HepG2 (cell line): ENCODE results near the gene JMJD6. TPM values are rescaled to one million over a fixed set of nuclear protein-coding genes. Genes with fewer than 3 reads are reported as not detected.

Source experiments
- CENPBD1 ChIP-seq: sonication (generic); formaldehyde crosslinking; IDR thresholded peaks from 2 replicates; pipeline ENCODE4 v1.8.0; 2022; ENCODE audit warnings: missing genetic modification reagents, low read depth, mild to moderate bottlenecking, borderline replicate concordance
- CHCHD3 ChIP-seq: sonication (generic); formaldehyde crosslinking; IDR thresholded peaks from 2 replicates; pipeline ENCODE4 v1.8.0; 2022; ENCODE audit warnings: mild to moderate bottlenecking, missing genetic modification reagents, moderate library complexity
- E2F2 ChIP-seq: sonication (generic); formaldehyde crosslinking; IDR thresholded peaks from 2 replicates; pipeline ENCODE4 v1.4.0; 2020; ENCODE audit warnings: missing genetic modification reagents, borderline replicate concordance
- HMGXB4 ChIP-seq, 2 experiments: sonication (generic) in 1 of 2; formaldehyde crosslinking in 1 of 2; IDR thresholded peaks; 2 replicates each; pipeline versions ENCODE4 v1.4.0 to v1.6.1; 2018 to 2020; ENCODE audit warnings: missing genetic modification reagents in 2 of 2, borderline replicate concordance in 1 of 2, low read depth in 1 of 2, mild to moderate bottlenecking in 1 of 2, missing biosample characterization in 1 of 2
- HNF4A ChIP-seq: sonication (generic); formaldehyde crosslinking; IDR thresholded peaks from 2 replicates; pipeline ENCODE4 v1.4.0; 2020; ENCODE audit warnings: missing genetic modification reagents
- HNRNPK ChIP-seq: fragments of 200-400 bp; formaldehyde crosslinking; IDR thresholded peaks from 2 replicates; pipeline ENCODE4 v1.6.1; 2018; ENCODE audit warnings: low read length, low read depth, moderate library complexity, mild to moderate bottlenecking; ENCODE audit not compliant: poor library complexity, severe bottlenecking
- IKZF5 ChIP-seq: IDR thresholded peaks from 2 replicates; pipeline ENCODE4 v1.6.1; 2018; ENCODE audit warnings: missing genetic modification reagents, mild to moderate bottlenecking, missing compliant biosample characterization
- JARID2 ChIP-seq: sonication (generic); formaldehyde crosslinking; IDR thresholded peaks from 2 replicates; pipeline ENCODE4 v1.8.1; 2023; ENCODE audit warnings: missing genetic modification reagents, inconsistent platforms; ENCODE audit not compliant: insufficient replicate concordance
- MBD4 ChIP-seq: IDR thresholded peaks from 2 replicates; pipeline ENCODE4 v1.6.1; 2012; ENCODE audit warnings: low read length, inconsistent platforms, borderline replicate concordance
- MED13 ChIP-seq: sonication (generic); formaldehyde crosslinking; IDR thresholded peaks from 2 replicates; pipeline ENCODE4 v1.5.0; 2020; ENCODE audit warnings: missing genetic modification reagents
- MTA3 ChIP-seq: sonication (generic); formaldehyde crosslinking; IDR thresholded peaks from 2 replicates; pipeline ENCODE4 v1.4.0; 2020; ENCODE audit warnings: missing genetic modification reagents
- PTBP1 ChIP-seq: fragments of 200-400 bp; formaldehyde crosslinking; IDR thresholded peaks from 2 replicates; pipeline ENCODE4 v1.6.1; 2018; ENCODE audit warnings: low read length, low read depth; ENCODE audit not compliant: poor library complexity, severe bottlenecking
- RBAK ChIP-seq: sonication (generic); formaldehyde crosslinking; IDR thresholded peaks from 2 replicates; pipeline ENCODE4 v1.5.1; 2020; ENCODE audit warnings: mild to moderate bottlenecking, missing genetic modification reagents
- SNAPC4 ChIP-seq: sonication (generic); formaldehyde crosslinking; IDR thresholded peaks from 2 replicates; pipeline ENCODE4 v1.4.0; 2020; ENCODE audit warnings: mild to moderate bottlenecking, missing genetic modification reagents
- ZBTB8A ChIP-seq: sonication (generic); formaldehyde crosslinking; IDR thresholded peaks from 2 replicates; pipeline ENCODE4 v1.4.0; 2020; ENCODE audit warnings: mild to moderate bottlenecking, low read depth, missing genetic modification reagents, borderline replicate concordance
- ZC3H13 ChIP-seq: sonication (generic); formaldehyde crosslinking; IDR thresholded peaks from 2 replicates; pipeline ENCODE4 v1.8.1; 2023; ENCODE audit warnings: mild to moderate bottlenecking, missing genetic modification reagents, moderate library complexity
- ZNF3 ChIP-seq: IDR thresholded peaks from 2 replicates; pipeline ENCODE4 v1.7.0; 2017; ENCODE audit warnings: inconsistent platforms
- ZNF720 ChIP-seq: sonication (generic); formaldehyde crosslinking; IDR thresholded peaks from 2 replicates; pipeline ENCODE4 v1.4.0; 2020; ENCODE audit warnings: missing genetic modification reagents
- ZNF780A ChIP-seq: sonication (generic); formaldehyde crosslinking; IDR thresholded peaks from 2 replicates; pipeline ENCODE4 v1.8.0; 2022; ENCODE audit warnings: mild to moderate bottlenecking, missing genetic modification reagents, moderate library complexity
- polyA plus RNA-seq, 8 experiments: library from polyadenylated mRNA; depleted of rRNA in 3 of 8; stranded (reverse) in 7 of 8; unstranded in 1 of 8; fragments of >200 nt; fragmentation: Illumina TruSeq in 4 of 8; extraction: Trizol in 4 of 8; gene quantifications; 2 replicates each; pipeline versions ENCODE4 v1.2.1 to v1.2.3, GENCODE V29; 2011 to 2016; ENCODE audit warnings: low read depth in 4 of 8, missing spikeins in 1 of 8, mixed read lengths in 1 of 8; ENCODE audit not compliant: insufficient read depth in 1 of 8
- total RNA-seq, 5 experiments: library from RNA; depleted of rRNA; stranded (reverse); fragments of >200 nt; fragmentation: Illumina TruSeq; extraction: Trizol; gene quantifications; 2 replicates each; pipeline ENCODE4 v1.2.3, GENCODE V29; 2016; ENCODE audit warnings: low read depth in 1 of 5

The JMJD6 gene
- total and polyA plus RNA-seq, 2 of the 13 experiments (the other 11 are each of a cell fraction or from before 2014, with no cell fraction given): 33.6 to 41.0 TPM

- no peak for TF ChIP-seq IKZF5 (CRISPR knock-in tag)
- no peak for TF ChIP-seq JARID2
- TF ChIP-seq HNRNPK: no peak
- no peak for TF ChIP-seq CENPBD1 (CRISPR knock-in tag)
- TF ChIP-seq MED13 (CRISPR knock-in tag): peak; percentile 5; the same call in 1 of the 2 replicates
- no peak for TF ChIP-seq ZBTB8A
- peak; percentile 60; the same call in 1 of the 2 replicates for TF ChIP-seq HNF4A (CRISPR knock-in tag)
- TF ChIP-seq SNAPC4 (CRISPR knock-in tag): 0 out of 2 replicates have a peak, but pooled peaks have one; percentile 16
- no peak for TF ChIP-seq RBAK (CRISPR knock-in tag)
- TF ChIP-seq HMGXB4 (CRISPR knock-in tag; IDR thresholded peaks at IDR 0.05; ENCODE audit: borderline replicate concordance in 1 of 2, low read depth in 1 of 2): no peak
- TF ChIP-seq MBD4: peak; percentile 76; the same call in 1 of the 2 replicates
- no peak for TF ChIP-seq PTBP1
- no peak for TF ChIP-seq ZNF720 (CRISPR knock-in tag)
- TF ChIP-seq ZNF3 (CRISPR knock-in tag): no peak
- no peak for TF ChIP-seq MTA3
- no peak for TF ChIP-seq E2F2 (CRISPR knock-in tag)
- no peak for TF ChIP-seq ZC3H13
- no peak for TF ChIP-seq CHCHD3
- TF ChIP-seq ZNF780A: no peak
Observed at GRCh38 chr17:76735586-76736348, 9.4 kb upstream of the JMJD6 start (continued).
